Measurements from ENCODE around the gene IGFBP1. TPM values are rescaled to one million over a fixed set of nuclear protein-coding genes. Genes with fewer than 3 reads are reported as not detected.

The IGFBP1 gene
- total and polyA plus RNA-seq, 2 experiments from 2014 or later: not detected

- TF ChIP-seq ZNF462 (CRISPR knock-in tag; IDR thresholded peaks at IDR 0.05): no peak
Observed at GRCh38 chr7:45927721-45928120, 39.4 kb downstream of the IGFBP1 start (continued).

GRCh38 chr7:45930967-45931366 is 42.7 kb downstream of the IGFBP1 start:
- no peak overlapping the region for H3K27ac ChIP-seq (ENCODE audit: low read depth)
- no peak overlapping the region for H3K4me3 ChIP-seq
- H3K36me3 Mint-ChIP-seq (ENCODE audit: low read depth): no peaks in the 10 kb centered on the region; the same call in 2 of the 3 replicates
- H3K4me1 Mint-ChIP-seq: no peaks in the 10 kb centered on the region
- H3K9me3 Mint-ChIP-seq: peaks cover 4% of the 10 kb centered on the region; the same call in 1 of the 3 replicates
- H3K27me3 Mint-ChIP-seq (ENCODE audit: insufficient read depth, low read depth, poor library complexity): peaks cover 2% of the 10 kb centered on the region
- no peak overlapping the region for H3K4me3 Mint-ChIP-seq
- H4K20me1 ChIP-seq (replicated peaks; ENCODE audit: insufficient read depth): no peaks in the 10 kb centered on the region
- no peaks in the 10 kb centered on the region for H3K27me3 ChIP-seq (ENCODE audit: insufficient read depth)
- H3K36me3 ChIP-seq (ENCODE audit: insufficient read depth): no peaks in the 10 kb centered on the region
- no peaks in the 10 kb centered on the region for H3F3A ChIP-seq (replicated peaks; ENCODE audit: low read depth)
- no peaks in the 10 kb centered on the region for H3K79me2 ChIP-seq (replicated peaks; ENCODE audit: insufficient read depth)
- no peak overlapping the region for H2AFZ ChIP-seq
- ATAC-seq (no peak), DNase-seq (ENCODE audit: low spot score) (no peak)
- H3K4me1 ChIP-seq (ENCODE audit: insufficient read depth): no peaks in the 10 kb centered on the region
- H3K4me2 ChIP-seq: no peak overlapping the region
- H3K9me2 ChIP-seq (ENCODE audit: insufficient read depth): peaks cover 13% of the 10 kb centered on the region; the same call in 1 of the 2 replicates
- no peak overlapping the region for H3K27ac Mint-ChIP-seq
- no peak for TF ChIP-seq STAT1 (IDR thresholded peaks at IDR 0.05; ENCODE audit: unreplicated experiment)
- no peak for TF ChIP-seq EZH2phosphoT487 (IDR thresholded peaks at IDR 0.05; ENCODE audit: unreplicated experiment)
- TF ChIP-seq ZNF114 (CRISPR knock-in tag; IDR thresholded peaks at IDR 0.05): no peak
- TF ChIP-seq CTCF (conservative IDR thresholded peaks at IDR 0.05; ENCODE audit: low read depth in 2 of 2): no peak
- no peak for TF ChIP-seq EZH2 (IDR thresholded peaks at IDR 0.05; ENCODE audit: low read depth, unreplicated experiment)
- no peak for TF ChIP-seq ZNF331 (CRISPR knock-in tag; IDR thresholded peaks at IDR 0.05; ENCODE audit: low read depth)
- TF ChIP-seq NANOG (IDR thresholded peaks at IDR 0.05; ENCODE audit: borderline replicate concordance): no peak
- no peak for TF ChIP-seq REST (IDR thresholded peaks at IDR 0.05; ENCODE audit: unreplicated experiment)
- TF ChIP-seq CREB1 (CRISPR knock-in tag; IDR thresholded peaks at IDR 0.05; ENCODE audit: low read depth): no peak
- TF ChIP-seq POLR2AphosphoS5 (IDR thresholded peaks at IDR 0.05; ENCODE audit: low read depth): no peak
- TF ChIP-seq ETS1 (IDR thresholded peaks at IDR 0.05): no peak
- no peak for TF ChIP-seq JUNB (IDR thresholded peaks at IDR 0.05; ENCODE audit: unreplicated experiment)
